ENCODE results near the gene HINT1.
A peak's percentile ranks its signal among the peaks of the same experiment; 100 is the strongest.
"Not testable (repeated sequence)": the region's sequence is repeated elsewhere in the genome, so short reads cannot be mapped to it uniquely, and the experiment has no call there.

Gene HINT1

GRCh38 chr5:131170540-131171275, 5.7 kb upstream of the HINT1 start, which contains the start of gene LYRM7:
Gene LYRM7, plus strand, starts transcription at chr5:131170944. Its CDS starts 77 bp downstream, at chr5:131171021.
- DNase-seq (ENCODE audit: low spot score) = peak; percentile 100

GRCh38 chr5:131169810-131170539, 4.9 kb upstream of the HINT1 start:
- peak; percentile 12 for DNase-seq (ENCODE audit: low spot score)

GRCh38 chr5:131167615-131168014, 2.6 kb upstream of the HINT1 start:
- no peak for DNase-seq (ENCODE audit: low spot score)

GRCh38 chr5:131164191-131165118, 601 bp downstream of the HINT1 start:
- peak; percentile 50 for DNase-seq (ENCODE audit: low spot score)

GRCh38 chr5:131163276-131164119, 1.6 kb downstream of the HINT1 start:
- DNase-seq (ENCODE audit: low spot score) = no peak

GRCh38 chr5:131160134-131160533, 4.9 kb downstream of the HINT1 start:
- DNase-seq (ENCODE audit: low spot score) = no peak

- no peak for DNase-seq (ENCODE audit: low spot score)
These were observed 8.1 kb downstream of the HINT1 start for GRCh38 chr5:131156957-131157356.

- no peak for DNase-seq (ENCODE audit: low spot score)
These were observed 8.7 kb downstream of the HINT1 start for GRCh38 chr5:131156385-131156784.

GRCh38 chr5:131151216-131151615, 13.8 kb downstream of the HINT1 start:
- no peak for DNase-seq (ENCODE audit: low spot score)

GRCh38 chr5:131150408-131150807, 14.6 kb downstream of the HINT1 start:
- no peak for DNase-seq (ENCODE audit: low spot score)

- DNase-seq (ENCODE audit: low spot score) = no peak
These were observed 16.2 kb downstream of the HINT1 start for GRCh38 chr5:131148835-131149234.

- DNase-seq (ENCODE audit: low spot score) = no peak
These were observed 17.8 kb downstream of the HINT1 start for GRCh38 chr5:131147258-131147657.

- no peak for DNase-seq (ENCODE audit: low spot score)
These were observed 22.0 kb downstream of the HINT1 start for GRCh38 chr5:131142970-131143617.

- DNase-seq (ENCODE audit: low spot score) = no peak
These were observed 25.7 kb downstream of the HINT1 start for GRCh38 chr5:131139321-131139720.

- DNase-seq (ENCODE audit: low spot score) = not testable (repeated sequence)
These were observed 26.6 kb downstream of the HINT1 start for GRCh38 chr5:131138406-131138805.

- DNase-seq (ENCODE audit: low spot score) = not testable (repeated sequence)
These were observed 32.0 kb downstream of the HINT1 start for GRCh38 chr5:131133091-131133490.

- DNase-seq (ENCODE audit: low spot score) = no peak
These were observed 35.8 kb downstream of the HINT1 start for GRCh38 chr5:131129306-131129705.

GRCh38 chr5:131127244-131127643, 37.8 kb downstream of the HINT1 start:
- not testable (repeated sequence) for DNase-seq (ENCODE audit: low spot score)

- no peak for DNase-seq (ENCODE audit: low spot score)
These were observed 50.3 kb downstream of the HINT1 start for GRCh38 chr5:131114754-131115153.

- no peak for DNase-seq (ENCODE audit: low spot score)
These were observed 52.6 kb downstream of the HINT1 start for GRCh38 chr5:131112424-131112823.

- DNase-seq (ENCODE audit: low spot score) = no peak
These were observed 54.8 kb downstream of the HINT1 start for GRCh38 chr5:131110256-131110594.
